Stimulated activated CD8-positive, alpha-beta memory T cell treated with anti-CD3 and anti-CD28 coated beads, Interleukin-2, amount 100 ng/mL, for 1 hour (primary cell): Measurements from ENCODE around the gene DNM3.

Experiments
- DNase-seq, 2 donors: peaks; one replicate each; pipeline ENCODE4 v3.0.0-alpha.2; 2020; ENCODE audit warnings: low read depth in 2 of 2

The DNM3 gene

GRCh38 chr1:172453607-172454006 is 612.3 kb downstream of the DNM3 start:
- no peak for DNase-seq

- no peak for DNase-seq
Observed at GRCh38 chr1:172455451-172455850, 614.2 kb downstream of the DNM3 start.

GRCh38 chr1:172456344-172456769 is 615.1 kb downstream of the DNM3 start:
- no peak for DNase-seq

- no peak for DNase-seq
Observed at GRCh38 chr1:172457479-172458130, 616.3 kb downstream of the DNM3 start.

- no peak for DNase-seq
Observed at GRCh38 chr1:172460177-172460576, 618.9 kb downstream of the DNM3 start.

- no peak for DNase-seq
Observed at GRCh38 chr1:172460887-172461315, 619.6 kb downstream of the DNM3 start.
